GM18909 (cell line): ENCODE measurements around the gene ITGB5.

Experiments used
- ATAC-seq: cut with Tn5 transposase; IDR thresholded peaks from one replicate; pipeline ENCODE4 v1.9.1; 2021; ENCODE audit warnings: mild to moderate bottlenecking; ENCODE audit not compliant: unreplicated experiment, poor library complexity

The ITGB5 gene, protein sequence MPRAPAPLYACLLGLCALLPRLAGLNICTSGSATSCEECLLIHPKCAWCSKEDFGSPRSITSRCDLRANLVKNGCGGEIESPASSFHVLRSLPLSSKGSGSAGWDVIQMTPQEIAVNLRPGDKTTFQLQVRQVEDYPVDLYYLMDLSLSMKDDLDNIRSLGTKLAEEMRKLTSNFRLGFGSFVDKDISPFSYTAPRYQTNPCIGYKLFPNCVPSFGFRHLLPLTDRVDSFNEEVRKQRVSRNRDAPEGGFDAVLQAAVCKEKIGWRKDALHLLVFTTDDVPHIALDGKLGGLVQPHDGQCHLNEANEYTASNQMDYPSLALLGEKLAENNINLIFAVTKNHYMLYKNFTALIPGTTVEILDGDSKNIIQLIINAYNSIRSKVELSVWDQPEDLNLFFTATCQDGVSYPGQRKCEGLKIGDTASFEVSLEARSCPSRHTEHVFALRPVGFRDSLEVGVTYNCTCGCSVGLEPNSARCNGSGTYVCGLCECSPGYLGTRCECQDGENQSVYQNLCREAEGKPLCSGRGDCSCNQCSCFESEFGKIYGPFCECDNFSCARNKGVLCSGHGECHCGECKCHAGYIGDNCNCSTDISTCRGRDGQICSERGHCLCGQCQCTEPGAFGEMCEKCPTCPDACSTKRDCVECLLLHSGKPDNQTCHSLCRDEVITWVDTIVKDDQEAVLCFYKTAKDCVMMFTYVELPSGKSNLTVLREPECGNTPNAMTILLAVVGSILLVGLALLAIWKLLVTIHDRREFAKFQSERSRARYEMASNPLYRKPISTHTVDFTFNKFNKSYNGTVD

DNA sequence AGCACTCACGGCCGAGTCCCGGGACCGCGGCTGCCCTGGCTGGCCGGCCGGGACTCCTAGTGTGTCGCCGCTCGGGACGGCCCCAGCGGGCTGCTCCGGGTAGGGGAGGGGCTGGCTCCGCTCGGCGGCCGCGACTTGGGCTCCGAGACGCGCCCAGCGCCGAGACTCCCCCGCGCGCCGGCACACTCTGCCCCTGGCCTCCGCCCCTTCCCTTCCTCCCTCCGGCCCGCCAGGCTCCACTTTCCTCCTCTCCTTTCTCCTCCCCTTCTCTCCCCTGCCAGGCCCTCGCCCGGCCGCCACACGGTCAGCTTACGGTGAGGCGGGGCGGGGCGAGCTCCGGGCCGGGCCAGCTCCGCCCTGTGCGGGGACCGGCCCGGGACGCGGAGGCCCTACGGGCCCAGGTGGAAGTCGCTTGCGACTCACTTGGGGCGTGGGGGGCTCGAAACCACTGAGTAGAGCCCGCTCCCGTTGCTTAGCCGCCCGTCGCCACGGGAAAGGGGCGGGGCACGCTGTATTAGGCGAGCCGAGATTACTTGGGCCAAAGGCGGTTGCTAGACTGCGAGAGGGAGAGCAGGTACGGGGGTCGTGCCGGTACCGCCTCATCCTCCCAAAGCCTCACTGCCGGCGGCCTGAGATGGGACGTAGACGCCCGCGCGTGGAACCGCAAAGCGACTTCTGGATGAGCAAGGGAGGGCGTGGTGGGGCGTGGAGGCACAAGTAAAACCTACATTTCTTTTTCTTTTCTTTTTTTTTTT lies at the start of gene ITGB5:
Gene ITGB5 (minus strand): TSS at position 189 of the 755 bp plus-strand sequence. CDS start 365 bp downstream, outside the sequence.
- peak; percentile 77 for ATAC-seq

DNA sequence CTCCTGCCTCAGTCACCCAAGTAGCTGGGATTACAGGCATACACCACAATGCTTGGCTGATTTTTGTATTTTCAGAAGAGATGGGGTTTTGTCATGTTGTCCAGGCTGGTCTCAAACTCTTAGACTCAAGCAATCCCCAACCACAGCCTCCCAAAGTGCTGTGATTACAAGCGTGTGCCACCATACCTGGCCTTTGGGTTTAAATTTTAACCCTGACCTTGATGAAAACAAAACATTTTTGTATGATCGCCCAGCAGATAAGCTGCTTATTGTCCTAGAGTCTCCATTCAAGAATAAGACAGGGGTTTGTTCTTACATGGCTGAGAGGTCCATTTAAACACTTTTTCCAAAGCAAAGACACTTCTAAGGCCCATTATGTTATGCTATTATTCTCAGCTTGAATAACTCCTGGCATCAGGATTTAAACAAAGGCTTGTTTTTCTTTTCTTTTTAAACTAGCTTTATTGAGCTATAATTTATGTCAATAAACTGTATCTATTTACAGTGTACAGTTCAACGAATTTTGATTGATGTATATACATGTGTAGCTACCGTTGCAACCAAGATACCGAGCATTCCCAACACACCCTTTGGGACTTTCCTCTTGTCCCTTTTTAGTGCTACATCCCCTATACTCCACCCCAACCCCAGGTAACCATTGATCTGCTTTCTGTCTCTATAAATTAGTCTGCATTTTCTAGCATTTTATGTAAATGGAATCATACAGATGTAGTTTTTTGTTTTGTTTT lies 48.8 kb upstream of the ITGB5 start:
- no peak for ATAC-seq

DNA sequence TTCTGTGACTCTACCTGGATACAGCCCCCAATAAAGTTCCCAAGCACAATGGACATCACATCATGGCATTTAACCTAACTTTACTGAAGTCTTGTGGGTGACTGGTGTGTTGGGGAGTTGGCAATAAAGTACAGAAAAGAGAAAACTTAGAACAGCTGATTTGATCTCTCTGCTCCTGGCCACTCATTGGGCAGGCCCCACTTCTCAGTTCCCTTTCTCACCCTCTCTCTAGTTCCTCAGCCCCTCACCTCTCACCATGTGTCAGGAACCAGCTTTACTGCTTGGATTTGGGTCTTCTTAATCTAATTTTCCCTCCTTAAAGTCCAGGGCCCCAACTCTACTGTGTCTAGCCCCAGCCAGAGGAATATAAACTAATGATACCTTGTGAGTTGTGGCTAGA lies 48.1 kb upstream of the ITGB5 start:
- peak; percentile 48 for ATAC-seq

DNA sequence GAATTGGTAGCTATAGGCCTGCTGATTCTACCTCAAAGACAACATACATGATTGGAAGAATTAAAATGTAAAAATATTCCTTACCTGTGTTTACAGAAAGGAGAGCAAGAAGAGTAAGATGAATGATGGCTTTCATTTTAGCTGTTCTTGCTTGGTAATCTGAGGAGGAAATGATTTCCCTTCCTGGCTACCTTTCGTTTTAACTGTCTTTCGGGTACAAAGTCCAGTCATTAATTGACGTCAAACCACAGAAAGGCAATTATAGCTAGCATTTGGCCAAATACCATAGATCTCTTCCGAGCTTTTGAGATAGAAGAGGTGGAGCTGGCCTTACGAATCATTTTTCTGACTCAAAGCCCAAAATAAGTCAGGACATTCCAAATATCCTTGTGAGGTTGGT lies 47.4 kb upstream of the ITGB5 start, which contains the start of gene MUC13:
Gene MUC13 (minus strand): TSS at position 175 of the 400 bp plus-strand sequence. CDS start 39 bp downstream, at position 136.
- ATAC-seq = peak; percentile 23

DNA sequence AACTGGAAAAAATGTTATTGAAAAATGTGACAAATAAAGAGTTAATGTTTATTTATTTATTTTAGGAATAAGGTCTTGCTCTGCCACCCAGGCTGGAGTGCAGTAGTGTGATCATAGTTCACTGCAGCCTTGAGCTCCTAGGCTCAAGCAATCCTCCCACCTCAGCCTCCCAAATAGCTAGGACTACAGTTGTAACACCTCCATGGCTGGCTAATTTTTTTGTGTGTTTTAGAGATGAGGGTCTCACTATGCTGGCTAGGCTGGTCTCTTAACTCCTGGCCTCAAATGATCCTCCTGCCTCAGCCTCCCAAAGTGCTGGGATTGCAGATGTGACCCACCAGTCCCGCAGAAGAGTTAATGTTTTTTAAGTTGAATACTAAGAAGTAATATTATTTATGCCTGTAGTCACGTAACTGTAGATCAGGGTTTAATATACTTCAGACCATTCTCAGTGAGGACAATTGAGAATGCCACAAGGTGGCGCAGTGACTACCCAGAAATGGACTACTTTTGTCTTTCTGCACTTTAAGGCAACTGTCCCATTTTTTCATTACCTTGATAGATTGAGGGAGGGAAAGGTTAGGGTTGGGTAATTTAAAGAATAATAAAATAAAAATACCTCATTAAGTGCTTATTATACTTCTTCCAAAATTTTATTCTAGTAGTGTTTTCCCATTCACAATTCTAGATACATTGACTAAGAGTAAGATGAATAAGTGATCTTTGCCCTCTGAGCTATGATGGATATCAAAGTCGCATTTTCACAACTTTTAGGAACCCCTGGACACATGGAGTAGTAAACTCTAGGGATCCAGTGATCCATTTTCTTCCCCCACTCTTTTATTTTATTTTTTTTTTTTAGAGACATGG lies 41.4 kb upstream of the ITGB5 start:
- ATAC-seq = no peak

DNA sequence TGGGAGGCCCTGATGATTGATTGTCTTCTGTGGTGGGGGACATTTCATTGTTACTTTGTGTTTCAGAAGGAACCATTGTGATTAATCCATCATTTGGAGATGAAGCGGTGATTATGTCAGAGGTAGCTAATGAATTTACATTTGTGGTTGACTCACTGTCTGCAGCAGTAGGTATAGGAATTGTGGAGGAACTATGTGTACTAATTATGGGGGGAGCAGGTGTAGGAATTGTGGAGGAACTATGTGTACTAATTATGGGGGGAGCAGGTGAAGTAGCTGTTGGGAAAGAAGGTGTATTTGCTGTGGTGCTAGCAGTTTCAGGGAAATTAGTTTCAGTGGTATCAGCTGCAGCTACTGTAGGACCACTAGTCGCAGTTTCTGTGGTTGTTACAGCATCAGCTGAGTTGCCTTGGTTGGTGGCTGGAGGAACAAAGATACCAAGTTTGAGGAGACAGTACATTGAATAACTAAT lies 40.4 kb upstream of the ITGB5 start:
- ATAC-seq = peak; percentile 68

DNA sequence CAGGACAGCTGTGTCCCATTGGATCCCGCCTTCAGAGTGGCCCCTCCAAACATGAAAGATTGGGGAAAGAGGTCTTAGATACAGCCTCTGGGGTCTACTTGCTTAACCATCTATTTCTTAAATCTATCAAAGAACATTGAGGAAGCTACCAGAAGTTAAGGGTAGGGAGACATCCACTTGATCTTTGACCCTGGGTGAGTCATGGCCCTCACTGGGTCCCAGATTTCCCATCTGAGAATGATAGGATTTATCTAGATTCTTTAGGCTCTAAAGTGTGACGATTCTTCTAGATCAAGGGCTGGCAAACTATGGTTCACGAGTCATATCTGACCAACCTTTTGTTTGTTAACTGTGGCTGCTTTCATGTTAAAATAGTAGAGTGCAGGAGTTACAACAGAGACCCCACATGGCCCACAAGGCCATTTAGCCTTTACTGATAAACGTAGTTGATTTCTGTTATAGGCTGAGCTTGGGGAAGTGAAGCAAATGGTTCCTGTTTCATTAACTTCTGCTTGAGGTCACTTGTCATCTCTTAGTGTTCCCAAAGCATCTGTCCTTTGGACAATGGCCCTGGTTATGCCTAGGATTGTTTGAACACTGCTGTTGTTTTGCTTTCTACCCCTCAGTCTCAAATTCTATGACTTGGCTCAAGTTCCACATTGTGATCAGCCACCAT lies 39.4 kb upstream of the ITGB5 start:
- ATAC-seq = no peak

DNA sequence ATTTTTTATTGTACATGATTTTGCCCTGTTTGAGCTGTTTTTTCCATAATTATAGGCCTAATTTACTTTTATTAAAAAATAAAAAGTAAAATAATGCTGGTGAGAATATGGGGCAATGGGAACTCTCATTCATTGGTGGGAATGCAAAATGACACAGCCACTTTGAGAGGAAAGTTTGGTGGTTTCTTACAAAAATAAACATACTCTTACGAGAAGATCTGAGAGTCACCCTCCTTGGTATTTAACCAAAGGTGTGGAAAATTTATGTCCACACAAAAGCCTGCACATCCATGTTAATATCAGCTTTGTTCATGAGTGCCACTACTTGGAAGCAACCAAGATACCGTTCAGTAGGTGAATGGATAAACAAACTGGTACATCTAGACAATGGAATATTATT lies 37.6 kb upstream of the ITGB5 start:
- no peak for ATAC-seq

DNA sequence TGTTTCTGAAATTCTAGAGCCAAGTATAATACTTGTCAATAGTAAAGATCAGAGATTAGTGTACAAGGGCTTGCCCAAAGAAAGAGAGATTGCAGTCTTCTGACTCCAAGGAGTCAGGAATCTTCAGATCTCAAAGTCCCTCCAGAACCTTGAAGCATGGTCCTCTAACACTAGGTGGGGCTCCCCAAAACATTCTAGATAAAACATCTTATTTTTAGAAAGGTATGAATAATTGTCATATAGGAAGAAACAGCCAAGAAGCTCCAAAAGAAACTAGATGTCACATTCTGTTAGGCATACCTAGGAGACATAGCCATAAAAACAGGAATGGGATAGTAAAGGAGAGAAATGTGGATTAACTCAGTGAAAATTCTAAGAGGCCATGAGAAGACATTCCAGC lies 36.7 kb upstream of the ITGB5 start:
- ATAC-seq = no peak

DNA sequence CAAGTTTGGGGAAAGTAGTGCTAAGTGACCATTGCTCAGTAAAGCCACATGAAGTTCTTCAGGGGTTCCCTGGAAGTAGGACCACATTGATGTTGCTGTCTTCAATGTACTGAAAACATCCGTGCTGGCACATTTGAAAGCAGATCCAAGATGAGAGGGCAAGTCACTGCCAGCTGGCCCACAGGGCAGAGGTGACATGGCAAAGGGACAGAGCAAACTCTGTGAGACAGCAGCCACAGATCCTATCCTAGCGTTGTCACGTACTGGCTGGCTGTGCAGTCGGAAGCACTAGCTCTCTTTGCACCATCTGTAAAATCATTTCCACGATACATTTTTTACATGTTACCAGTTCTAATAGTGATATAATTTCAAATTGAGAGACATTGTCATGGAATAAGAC lies 33.6 kb upstream of the ITGB5 start:
- ATAC-seq = no peak

DNA sequence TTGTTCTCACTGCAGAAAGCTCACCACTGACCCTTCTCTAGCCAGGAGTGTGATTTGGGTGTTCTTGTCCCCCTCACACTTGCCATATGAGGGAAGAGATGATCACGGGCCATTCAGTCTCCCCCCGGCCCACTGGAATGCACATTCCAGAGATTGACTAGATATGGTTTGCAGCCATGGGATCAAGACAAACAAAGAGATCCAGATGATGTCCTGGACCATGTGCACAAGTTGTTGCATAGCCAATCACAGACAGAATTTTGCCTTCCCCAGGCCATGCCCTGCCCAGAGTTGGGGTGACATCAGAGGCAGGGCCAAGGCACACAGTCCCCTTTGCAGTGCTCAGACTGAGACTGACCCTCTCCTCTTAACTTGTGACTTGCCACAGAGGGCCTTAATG lies 32.6 kb upstream of the ITGB5 start:
- no peak for ATAC-seq

DNA sequence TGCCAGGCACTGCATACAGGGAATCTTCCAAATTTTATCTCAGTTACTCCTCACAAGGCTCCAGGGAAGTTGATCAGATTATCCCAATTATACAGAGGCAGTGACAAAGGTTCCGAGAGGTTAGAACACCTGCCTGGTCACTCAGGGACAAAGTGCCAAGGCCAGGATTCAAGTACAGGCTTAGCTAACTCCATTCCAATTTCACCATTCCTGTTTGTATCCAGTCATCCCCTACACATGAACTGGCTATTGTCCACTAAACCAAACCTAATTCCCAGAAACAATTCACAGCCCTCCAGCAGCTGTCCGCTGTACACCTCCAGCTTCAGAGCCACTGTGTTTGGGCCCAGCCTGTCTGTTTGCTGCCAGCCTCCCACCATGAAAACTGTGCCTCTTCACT lies 31.4 kb upstream of the ITGB5 start:
- ATAC-seq = no peak

DNA sequence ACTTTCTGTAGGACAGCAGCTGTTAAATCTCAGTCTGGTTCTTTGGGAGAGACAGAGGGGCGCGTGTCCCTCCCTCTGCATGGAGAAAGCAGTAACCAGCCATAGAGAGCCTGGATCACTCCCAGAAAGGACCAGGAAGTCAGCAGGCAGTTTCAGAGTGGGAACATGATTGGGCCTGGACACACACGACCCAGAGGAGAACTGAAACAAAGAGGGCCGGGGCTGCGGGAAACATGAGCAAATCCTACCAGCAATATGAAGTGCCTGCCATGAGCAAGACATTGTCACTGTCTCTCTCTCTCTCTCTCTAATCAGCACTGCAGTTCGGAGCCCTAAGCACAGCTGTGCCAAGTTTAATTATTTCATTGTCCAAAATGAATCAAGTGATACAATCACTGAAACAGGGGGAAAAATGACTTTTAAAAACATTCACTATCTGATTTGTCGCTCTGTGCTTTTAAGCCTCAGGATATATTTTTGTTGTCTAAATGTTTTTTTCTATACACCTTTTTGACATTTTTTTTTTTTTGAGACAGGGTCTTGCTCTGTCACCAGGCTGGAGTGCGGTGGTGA lies 29.8 kb upstream of the ITGB5 start:
- no peak for ATAC-seq

DNA sequence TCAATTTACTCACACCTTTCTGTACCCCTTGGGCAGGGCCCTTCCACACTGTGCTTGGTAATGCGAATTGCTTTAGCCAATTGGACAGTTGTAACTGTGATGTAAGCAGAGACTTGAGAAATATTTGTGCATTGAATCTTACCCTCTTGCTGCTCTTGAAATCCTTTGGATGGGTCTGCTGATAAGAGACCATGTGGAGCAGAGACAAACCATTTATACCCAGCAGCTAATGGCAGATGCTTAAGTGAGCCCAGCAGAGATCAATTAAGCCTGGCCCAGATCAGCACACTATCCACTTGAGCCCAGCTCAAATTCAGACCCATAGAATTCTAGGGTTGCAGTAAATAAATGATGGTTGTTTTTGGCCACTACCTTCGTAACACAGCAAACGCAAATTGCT lies 28.1 kb upstream of the ITGB5 start:
- no peak for ATAC-seq

DNA sequence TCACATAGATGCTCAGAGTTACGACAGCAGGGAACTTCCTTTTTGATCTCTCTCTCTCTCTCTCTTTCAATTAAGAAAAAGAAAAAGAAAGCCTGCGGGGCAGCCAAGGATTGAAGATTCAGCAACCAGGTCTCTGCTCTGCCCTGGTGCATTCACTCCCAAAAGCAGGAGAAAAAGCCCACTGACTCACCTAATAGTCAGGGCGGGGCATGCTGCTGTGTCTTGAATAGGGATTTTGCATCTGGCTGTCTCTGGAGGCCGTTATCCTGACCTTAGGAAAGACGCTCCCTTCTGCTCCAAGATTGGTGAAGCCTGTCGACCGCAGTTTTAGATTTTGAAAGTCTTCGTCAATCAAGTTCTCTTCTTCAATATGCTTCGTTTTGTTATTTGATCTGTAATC lies 20.8 kb upstream of the ITGB5 start:
- ATAC-seq = no peak

DNA sequence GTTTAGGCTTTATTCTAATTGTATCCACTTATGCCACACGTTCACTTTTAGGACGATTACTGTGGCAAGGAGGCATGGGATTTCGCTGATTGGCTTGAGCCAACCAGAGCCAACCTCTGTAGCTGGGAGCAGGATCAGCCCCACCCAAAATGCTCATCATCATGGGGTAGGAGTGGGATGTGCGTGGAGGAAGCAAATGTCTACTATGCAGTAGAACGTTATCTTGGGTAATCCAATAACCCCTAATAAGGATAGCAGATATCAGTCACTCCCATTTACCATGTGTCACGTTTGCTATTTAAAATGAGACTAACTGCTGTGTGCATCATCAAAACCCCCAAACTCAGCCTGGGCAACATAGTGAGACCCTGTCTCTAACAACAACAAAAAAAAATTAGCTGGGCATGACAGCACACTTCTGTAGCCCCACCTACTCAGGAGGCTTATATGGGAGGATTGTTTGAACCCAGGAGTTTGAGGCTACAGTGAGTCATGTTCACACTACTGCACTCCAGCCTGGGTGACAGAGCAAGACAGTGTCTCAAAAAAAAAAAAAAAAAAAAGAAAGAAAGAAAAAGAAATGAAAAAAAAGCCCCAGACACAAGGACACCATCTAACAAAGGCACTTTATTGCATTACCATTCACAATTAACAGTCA lies 17.8 kb upstream of the ITGB5 start:
- ATAC-seq = no peak
